NCI-H526 (cell line): ENCODE measurements around the gene LCE2D.

Source experiments
- DNase-seq, 2 experiments: peaks; one replicate each; lab custom pipeline; 2025; lab: John Stamatoyannopoulos, UW

LCE2D gene

GRCh38 chr1:152697701-152698600, 34.8 kb downstream of the LCE2D start, which contains the start of gene LCE2A:
Gene LCE2A, plus strand, starts transcription at chr1:152698345. Its CDS starts 557 bp downstream, at chr1:152698902.
- DNase-seq, result no peak

GRCh38 chr1:152699746-152700145, 36.6 kb downstream of the LCE2D start:
- DNase-seq, result no peak

GRCh38 chr1:152707860-152708259, 44.7 kb downstream of the LCE2D start, which contains the start of gene LCE4A:
Gene LCE4A, plus strand, starts transcription at chr1:152708160. Its CDS starts 916 bp downstream, at chr1:152709076.
- no peak for DNase-seq
